GM12878 (cell line): Measurements from ENCODE around the gene NPR3. TPM values are rescaled to one million over a fixed set of nuclear protein-coding genes. Genes with fewer than 3 reads are reported as not detected.

Experiments used
- NR2C2 ChIP-seq: IDR thresholded peaks from 2 replicates; pipeline ENCODE4 v1.6.1; 2011; ENCODE audit warnings: borderline replicate concordance, low read depth; ENCODE audit not compliant: control insufficient read depth, insufficient read length
- NRF1 ChIP-seq: conservative IDR thresholded peaks from 2 replicates; pipeline ENCODE4 v1.6.1; 2011; ENCODE audit warnings: mild to moderate bottlenecking, low read depth, low read length, improper control_type of control experiment
- REST ChIP-seq: IDR thresholded peaks from 2 replicates; pipeline ENCODE4 v1.6.1; 2012; ENCODE audit warnings: mild to moderate bottlenecking, low read depth, low read length
- YY1 ChIP-seq: IDR thresholded peaks from 2 replicates; pipeline ENCODE4 v1.6.1; 2011; ENCODE audit warnings: low read depth, mild to moderate bottlenecking, low read length
- ZNF217 ChIP-seq: fragments of 450-650 bp; IDR thresholded peaks from 2 replicates; pipeline ENCODE4 v1.6.1; 2017; ENCODE audit warnings: antibody characterized with exemption, mild to moderate bottlenecking
- polyA plus RNA-seq, 11 experiments: library from polyadenylated mRNA; depleted of rRNA in 4 of 11; unstranded in 6 of 11; stranded (reverse) in 5 of 11; fragments of >200 nt; fragmentation: Nextera tagmentation in 4 of 11; fragmentation: Illumina TruSeq in 1 of 11; extraction: Ambion mirVana in 4 of 11; extraction: Trizol in 1 of 11; gene quantifications; 1 replicate in 1 of 11; 2 replicates in 10 of 11; pipeline versions ENCODE4 v1.2.1 to v1.2.3, GENCODE V29; 2011 to 2016; ENCODE audit warnings: inconsistent platforms in 2 of 11, missing spikeins in 2 of 11, low read depth in 1 of 11
- total RNA-seq, 4 experiments: library from RNA; depleted of rRNA in 3 of 4; stranded (reverse); fragments of >200 nt in 3 of 4; fragmentation: Illumina TruSeq in 1 of 4; extraction: Trizol in 1 of 4; gene quantifications; 2 replicates each; pipeline versions ENCODE4 v1.2.1 to v1.2.3, GENCODE V29; 2013 to 2021
- TF ChIP-seq, protein P1 (sequence below): IDR thresholded peaks from 2 replicates; pipeline ENCODE4 v1.6.1; 2012; ENCODE audit warnings: low read depth, low read length, improper control_type of control experiment
- TF ChIP-seq, protein P2 (sequence below): fragments of 450-650 bp; IDR thresholded peaks from 2 replicates; pipeline ENCODE4 v1.6.1; 2016; ENCODE audit warnings: mild to moderate bottlenecking, moderate library complexity, borderline replicate concordance

Gene NPR3
- total and polyA plus RNA-seq, 10 of the 15 experiments (the other 5 are each of a cell fraction or from before 2014, with no cell fraction given), result 0.01 to 0.37 (median 0.14) TPM; not detected in 7

GRCh38 chr5:32771037-32771436, 59.9 kb downstream of the NPR3 start (continued):
- TF ChIP-seq REST (no peak), NRF1 (no peak), YY1 (no peak), ZNF217 (no peak), NR2C2 (no peak)
- TF ChIP-seq, protein P1, sequence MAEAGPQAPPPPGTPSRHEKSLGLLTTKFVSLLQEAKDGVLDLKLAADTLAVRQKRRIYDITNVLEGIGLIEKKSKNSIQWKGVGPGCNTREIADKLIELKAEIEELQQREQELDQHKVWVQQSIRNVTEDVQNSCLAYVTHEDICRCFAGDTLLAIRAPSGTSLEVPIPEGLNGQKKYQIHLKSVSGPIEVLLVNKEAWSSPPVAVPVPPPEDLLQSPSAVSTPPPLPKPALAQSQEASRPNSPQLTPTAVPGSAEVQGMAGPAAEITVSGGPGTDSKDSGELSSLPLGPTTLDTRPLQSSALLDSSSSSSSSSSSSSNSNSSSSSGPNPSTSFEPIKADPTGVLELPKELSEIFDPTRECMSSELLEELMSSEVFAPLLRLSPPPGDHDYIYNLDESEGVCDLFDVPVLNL, result no peak
- TF ChIP-seq, protein P2, sequence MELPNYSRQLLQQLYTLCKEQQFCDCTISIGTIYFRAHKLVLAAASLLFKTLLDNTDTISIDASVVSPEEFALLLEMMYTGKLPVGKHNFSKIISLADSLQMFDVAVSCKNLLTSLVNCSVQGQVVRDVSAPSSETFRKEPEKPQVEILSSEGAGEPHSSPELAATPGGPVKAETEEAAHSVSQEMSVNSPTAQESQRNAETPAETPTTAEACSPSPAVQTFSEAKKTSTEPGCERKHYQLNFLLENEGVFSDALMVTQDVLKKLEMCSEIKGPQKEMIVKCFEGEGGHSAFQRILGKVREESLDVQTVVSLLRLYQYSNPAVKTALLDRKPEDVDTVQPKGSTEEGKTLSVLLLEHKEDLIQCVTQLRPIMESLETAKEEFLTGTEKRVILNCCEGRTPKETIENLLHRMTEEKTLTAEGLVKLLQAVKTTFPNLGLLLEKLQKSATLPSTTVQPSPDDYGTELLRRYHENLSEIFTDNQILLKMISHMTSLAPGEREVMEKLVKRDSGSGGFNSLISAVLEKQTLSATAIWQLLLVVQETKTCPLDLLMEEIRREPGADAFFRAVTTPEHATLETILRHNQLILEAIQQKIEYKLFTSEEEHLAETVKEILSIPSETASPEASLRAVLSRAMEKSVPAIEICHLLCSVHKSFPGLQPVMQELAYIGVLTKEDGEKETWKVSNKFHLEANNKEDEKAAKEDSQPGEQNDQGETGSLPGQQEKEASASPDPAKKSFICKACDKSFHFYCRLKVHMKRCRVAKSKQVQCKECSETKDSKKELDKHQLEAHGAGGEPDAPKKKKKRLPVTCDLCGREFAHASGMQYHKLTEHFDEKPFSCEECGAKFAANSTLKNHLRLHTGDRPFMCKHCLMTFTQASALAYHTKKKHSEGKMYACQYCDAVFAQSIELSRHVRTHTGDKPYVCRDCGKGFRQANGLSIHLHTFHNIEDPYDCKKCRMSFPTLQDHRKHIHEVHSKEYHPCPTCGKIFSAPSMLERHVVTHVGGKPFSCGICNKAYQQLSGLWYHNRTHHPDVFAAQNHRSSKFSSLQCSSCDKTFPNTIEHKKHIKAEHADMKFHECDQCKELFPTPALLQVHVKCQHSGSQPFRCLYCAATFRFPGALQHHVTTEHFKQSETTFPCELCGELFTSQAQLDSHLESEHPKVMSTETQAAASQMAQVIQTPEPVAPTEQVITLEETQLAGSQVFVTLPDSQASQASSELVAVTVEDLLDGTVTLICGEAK, result no peak
- TF ChIP-seq, all 136 proteins: peak for 0
